Neural progenitor cell (in vitro differentiated cells): ENCODE measurements around the gene PSEN2. TPM values are rescaled to one million over a fixed set of nuclear protein-coding genes. Genes with fewer than 3 reads are reported as not detected.

Source experiments
- DNase-seq: peaks from one replicate; pipeline ENCODE4 v3.0.0-alpha.2; 2016; ENCODE audit warnings: low spot score
- H2AFZ ChIP-seq: fragments of 200-600 bp; sonication (generic); replicated peaks from 2 replicates; pipeline ENCODE4 v1.6.1; 2016; ENCODE audit warnings: antibody characterized with exemption
- H3F3A ChIP-seq: fragments of 200-600 bp; sonication (generic); 2 replicates; pipeline ENCODE4 v1.6.1; 2016; ENCODE audit warnings: antibody characterized with exemption, low read depth
- H3K27ac ChIP-seq: fragments of 200-600 bp; sonication (generic); 2 replicates; pipeline ENCODE4 v1.5.1; 2016; ENCODE audit warnings: mild to moderate bottlenecking
- H3K27me3 ChIP-seq: fragments of 200-600 bp; sonication (generic); 2 replicates; pipeline ENCODE4 v1.6.1; 2016; ENCODE audit warnings: mild to moderate bottlenecking, moderate library complexity
- H3K36me3 ChIP-seq: fragments of 200-600 bp; sonication (generic); 2 replicates; pipeline ENCODE4 v1.5.1; 2016
- H3K4me1 ChIP-seq: fragments of 200-600 bp; sonication (generic); 2 replicates; pipeline ENCODE4 v1.6.1; 2016; ENCODE audit warnings: mixed run types
- H3K4me2 ChIP-seq: fragments of 200-600 bp; sonication (generic); 2 replicates; pipeline ENCODE4 v1.6.1; 2016
- H3K4me3 ChIP-seq: fragments of 200-600 bp; sonication (generic); 2 replicates; pipeline ENCODE4 v1.5.1; 2016
- H3K79me2 ChIP-seq: fragments of 200-600 bp; sonication (generic); 2 replicates; pipeline ENCODE4 v1.6.1; 2016; ENCODE audit warnings: low read depth
- H3K9ac ChIP-seq: fragments of 200-600 bp; sonication (generic); 2 replicates; pipeline ENCODE4 v1.6.1; 2016
- H3K9me3 ChIP-seq: fragments of 200-600 bp; sonication (generic); 2 replicates; pipeline ENCODE4 v1.5.1; 2016; ENCODE audit warnings: low read depth
- H4K20me1 ChIP-seq: fragments of 200-600 bp; sonication (generic); 2 replicates; pipeline ENCODE4 v1.6.1; 2016; ENCODE audit warnings: low read depth
- H3K27ac Mint-ChIP-seq: 3 replicates; pipeline ENCODE4 v1.8.0; 2021; ENCODE audit warnings: mixed read lengths
- H3K27me3 Mint-ChIP-seq: 2 replicates; pipeline ENCODE4 v1.8.0; 2022; ENCODE audit warnings: low read depth, mild to moderate bottlenecking, inconsistent platforms, moderate library complexity, mixed read lengths; ENCODE audit not compliant: insufficient read depth
- H3K36me3 Mint-ChIP-seq: 3 replicates; pipeline ENCODE4 v1.8.0; 2021; ENCODE audit warnings: mixed read lengths
- H3K4me1 Mint-ChIP-seq: 3 replicates; pipeline ENCODE4 v1.8.0; 2021; ENCODE audit warnings: mixed read lengths
- H3K4me3 Mint-ChIP-seq: 3 replicates; pipeline ENCODE4 v1.8.0; 2021; ENCODE audit warnings: mild to moderate bottlenecking, moderate library complexity, mixed read lengths
- H3K9me3 Mint-ChIP-seq: 3 replicates; pipeline ENCODE4 v1.8.0; 2020; ENCODE audit warnings: mixed read lengths
- EZH2 ChIP-seq: fragments of 200-600 bp; sonication (generic); IDR thresholded peaks from 2 replicates; pipeline ENCODE4 v1.6.1; 2017; ENCODE audit warnings: antibody characterized with exemption, mild to moderate bottlenecking, moderate library complexity
- EZH2phosphoT487 ChIP-seq: fragments of 200-600 bp; sonication (generic); IDR thresholded peaks from 2 replicates; pipeline ENCODE4 v1.6.1; 2017; ENCODE audit warnings: antibody characterized with exemption
- total RNA-seq: library from RNA; depleted of rRNA; stranded (reverse); fragments of >200 nt; gene quantifications from 2 replicates; pipeline ENCODE4 v1.2.3, GENCODE V29; 2015; ENCODE audit warnings: low replicate concordance
- TF ChIP-seq, protein P1 (sequence below): fragments of 200-600 bp; sonication (generic); IDR thresholded peaks from 2 replicates; pipeline ENCODE4 v1.5.1; 2017; ENCODE audit warnings: antibody characterized with exemption, mild to moderate bottlenecking

PSEN2 gene
- total RNA-seq, 1 donor from 2014 or later: 11.4 TPM

DNA sequence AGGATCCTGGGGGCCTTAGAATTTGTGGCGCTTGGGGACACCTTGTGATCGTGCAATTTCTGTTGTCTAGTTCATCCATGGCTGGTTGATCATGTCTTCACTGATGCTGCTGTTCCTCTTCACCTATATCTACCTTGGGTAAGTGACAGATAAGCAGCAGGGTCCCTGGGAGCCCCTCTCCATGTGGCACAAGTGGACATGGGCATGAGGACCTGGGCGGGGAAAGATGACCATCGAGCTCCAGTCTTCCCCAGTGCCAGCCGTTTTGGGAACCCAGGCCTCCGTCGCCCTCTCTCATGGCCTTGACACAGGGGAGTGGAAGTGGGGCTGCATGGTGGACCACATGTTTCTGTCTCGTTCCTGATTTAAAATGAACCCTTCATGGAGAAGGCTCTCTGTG, 17.6 kb downstream of the PSEN2 start:
- Histone ChIP-seq H3K27me3 (no peaks in the 10 kb centered on the region), H3K4me2 (no peak overlapping the region), H3K9me3 (no peaks in the 10 kb centered on the region), H2AFZ (no peak overlapping the region), H3K79me2 (no peaks in the 10 kb centered on the region), H4K20me1 (no peaks in the 10 kb centered on the region), H3K4me3 (no peak overlapping the region), H3K27ac (no peak overlapping the region), H3K36me3 (no peaks in the 10 kb centered on the region), H3K4me1 (no peaks in the 10 kb centered on the region), H3K9ac (no peak overlapping the region), H3F3A (no peaks in the 10 kb centered on the region)
- no peak overlapping the region for H3K4me3 Mint-ChIP-seq
- no peak overlapping the region for H3K27ac Mint-ChIP-seq
- DNase-seq: no peak
- peaks cover 8% of the 10 kb centered on the region for H3K27me3 Mint-ChIP-seq
- peaks cover 3% of the 10 kb centered on the region for H3K4me1 Mint-ChIP-seq
- H3K9me3 Mint-ChIP-seq: no peaks in the 10 kb centered on the region
- TF ChIP-seq EZH2 (no peak), EZH2phosphoT487 (no peak)
- TF ChIP-seq, protein P1, sequence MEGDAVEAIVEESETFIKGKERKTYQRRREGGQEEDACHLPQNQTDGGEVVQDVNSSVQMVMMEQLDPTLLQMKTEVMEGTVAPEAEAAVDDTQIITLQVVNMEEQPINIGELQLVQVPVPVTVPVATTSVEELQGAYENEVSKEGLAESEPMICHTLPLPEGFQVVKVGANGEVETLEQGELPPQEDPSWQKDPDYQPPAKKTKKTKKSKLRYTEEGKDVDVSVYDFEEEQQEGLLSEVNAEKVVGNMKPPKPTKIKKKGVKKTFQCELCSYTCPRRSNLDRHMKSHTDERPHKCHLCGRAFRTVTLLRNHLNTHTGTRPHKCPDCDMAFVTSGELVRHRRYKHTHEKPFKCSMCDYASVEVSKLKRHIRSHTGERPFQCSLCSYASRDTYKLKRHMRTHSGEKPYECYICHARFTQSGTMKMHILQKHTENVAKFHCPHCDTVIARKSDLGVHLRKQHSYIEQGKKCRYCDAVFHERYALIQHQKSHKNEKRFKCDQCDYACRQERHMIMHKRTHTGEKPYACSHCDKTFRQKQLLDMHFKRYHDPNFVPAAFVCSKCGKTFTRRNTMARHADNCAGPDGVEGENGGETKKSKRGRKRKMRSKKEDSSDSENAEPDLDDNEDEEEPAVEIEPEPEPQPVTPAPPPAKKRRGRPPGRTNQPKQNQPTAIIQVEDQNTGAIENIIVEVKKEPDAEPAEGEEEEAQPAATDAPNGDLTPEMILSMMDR: no peak
- H3K36me3 Mint-ChIP-seq: peaks cover 9% of the 10 kb centered on the region

DNA sequence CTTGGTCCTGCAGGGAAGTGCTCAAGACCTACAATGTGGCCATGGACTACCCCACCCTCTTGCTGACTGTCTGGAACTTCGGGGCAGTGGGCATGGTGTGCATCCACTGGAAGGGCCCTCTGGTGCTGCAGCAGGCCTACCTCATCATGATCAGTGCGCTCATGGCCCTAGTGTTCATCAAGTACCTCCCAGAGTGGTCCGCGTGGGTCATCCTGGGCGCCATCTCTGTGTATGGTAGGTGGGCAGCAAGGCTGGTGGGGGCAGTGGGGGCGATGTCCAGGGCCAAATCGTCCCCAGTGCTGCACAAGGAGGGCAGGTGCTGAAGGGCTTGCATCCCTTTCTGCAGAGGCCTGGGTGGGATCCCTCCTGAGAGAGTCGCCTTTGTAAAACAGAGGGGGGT, 18.4 kb downstream of the PSEN2 start:
- no peaks in the 10 kb centered on the region for H3K36me3 ChIP-seq
- no peaks in the 10 kb centered on the region for H3K4me1 ChIP-seq
- no peak overlapping the region for H3K27ac ChIP-seq
- peaks cover 9% of the 10 kb centered on the region for H3K36me3 Mint-ChIP-seq
- no peak overlapping the region for H3K27ac Mint-ChIP-seq
- no peaks in the 10 kb centered on the region for H3K9me3 Mint-ChIP-seq
- no peaks in the 10 kb centered on the region for H4K20me1 ChIP-seq
- no peaks in the 10 kb centered on the region for H3K9me3 ChIP-seq
- no peak overlapping the region for H3K4me2 ChIP-seq
- DNase-seq: no peak
- H3K27me3 ChIP-seq: no peaks in the 10 kb centered on the region
- no peaks in the 10 kb centered on the region for H3K79me2 ChIP-seq
- H3K9ac ChIP-seq: no peak overlapping the region
- no peaks in the 10 kb centered on the region for H3F3A ChIP-seq
- H2AFZ ChIP-seq: no peak overlapping the region
- H3K4me1 Mint-ChIP-seq: peaks cover 3% of the 10 kb centered on the region
- peaks cover 9% of the 10 kb centered on the region for H3K27me3 Mint-ChIP-seq
- no peak overlapping the region for H3K4me3 Mint-ChIP-seq
- no peak for TF ChIP-seq EZH2
- TF ChIP-seq, protein P1: no peak
- H3K4me3 ChIP-seq: no peak overlapping the region

DNA sequence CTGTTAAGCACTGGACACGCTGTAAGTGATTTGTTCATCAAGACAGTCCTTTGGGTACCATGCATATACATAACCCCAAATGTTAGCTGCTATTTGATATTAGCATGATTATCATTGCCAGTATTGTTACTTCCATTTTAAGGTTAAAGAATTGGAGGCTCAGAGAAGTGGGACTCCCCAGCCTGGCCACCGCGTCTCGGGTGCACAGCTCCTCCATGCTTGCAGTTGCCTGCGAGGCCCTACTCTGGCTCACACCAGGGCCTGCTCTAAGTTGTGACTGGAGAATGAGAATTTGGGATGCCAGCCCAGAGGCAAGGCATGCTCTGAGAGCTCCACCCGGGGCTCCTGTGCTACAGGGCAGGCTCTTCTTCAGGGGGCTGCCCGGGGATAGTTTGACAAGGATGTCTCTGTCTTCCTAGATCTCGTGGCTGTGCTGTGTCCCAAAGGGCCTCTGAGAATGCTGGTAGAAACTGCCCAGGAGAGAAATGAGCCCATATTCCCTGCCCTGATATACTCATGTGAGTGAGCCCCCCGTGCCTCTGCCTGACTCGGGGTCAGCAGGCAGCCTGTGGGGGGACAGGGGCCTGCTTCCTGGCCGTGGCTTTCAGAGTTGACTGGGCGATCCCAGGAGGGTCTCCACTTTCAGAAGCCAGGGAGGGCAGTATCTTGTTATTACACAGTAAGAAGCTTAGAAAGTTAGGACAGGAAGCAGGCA, 19.4 kb downstream of the PSEN2 start:
- no peak for DNase-seq
- Histone ChIP-seq H3K27ac (no peak overlapping the region), H3K79me2 (no peaks in the 10 kb centered on the region), H3K4me2 (no peak overlapping the region), H3K9ac (no peak overlapping the region), H3F3A (no peaks in the 10 kb centered on the region), H3K36me3 (no peaks in the 10 kb centered on the region), H3K27me3 (no peaks in the 10 kb centered on the region), H2AFZ (no peak overlapping the region), H4K20me1 (no peaks in the 10 kb centered on the region), H3K4me1 (no peaks in the 10 kb centered on the region), H3K9me3 (no peaks in the 10 kb centered on the region), H3K4me3 (no peak overlapping the region)
- no peak for TF ChIP-seq EZH2
- no peak for TF ChIP-seq EZH2phosphoT487
- TF ChIP-seq, protein P1: no peak
- Mint-ChIP-seq H3K4me1 (peaks cover 3% of the 10 kb centered on the region), H3K27ac (no peak overlapping the region), H3K4me3 (no peak overlapping the region), H3K36me3 (peaks cover 9% of the 10 kb centered on the region), H3K27me3 (peaks cover 9% of the 10 kb centered on the region), H3K9me3 (no peaks in the 10 kb centered on the region)
